Right lobe of liver (tissue), 6 donors: ENCODE data around the gene CLSTN2. TPM values are rescaled to one million over a fixed set of nuclear protein-coding genes. Genes with fewer than 3 reads are reported as not detected.

Source experiments
- ATAC-seq, 4 donors: fragments of 200-7000 bp; cut with Tn5 transposase; one replicate each; pipeline ENCODE4 v1.9.1; 2020; ENCODE audit warnings: mild to moderate bottlenecking in 4 of 4, moderate library complexity in 4 of 4
- DNase-seq, 3 donors: peaks; one replicate each; pipeline ENCODE4 v3.0.0-alpha.2; 2020
- H3K27ac ChIP-seq, 3 donors: fragments of 200-600 bp; one replicate each; pipeline ENCODE4 v1.8.0; 2022
- H3K27me3 ChIP-seq, 2 donors: fragments of 200-600 bp; one replicate each; pipeline ENCODE4 v1.8.0; 2022
- H3K36me3 ChIP-seq, 4 donors: fragments of 200-600 bp; sonication (generic) in 1 of 4; one replicate each; pipeline versions ENCODE4 v1.5.1 to v1.8.0; 2017 to 2022; ENCODE audit warnings: control low read depth in 1 of 4
- H3K4me1 ChIP-seq, 4 donors: fragments of 200-600 bp; sonication (generic) in 1 of 4; one replicate each; pipeline versions ENCODE4 v1.5.1 to v1.8.0; 2017 to 2022; ENCODE audit warnings: control low read depth in 1 of 4
- H3K4me3 ChIP-seq, 3 donors: fragments of 200-600 bp; one replicate each; pipeline ENCODE4 v1.8.0; 2022
- H3K9me3 ChIP-seq, 4 donors: fragments of 200-600 bp; sonication (generic) in 1 of 4; one replicate each; pipeline versions ENCODE4 v1.5.1 to v1.8.0; 2017 to 2022; ENCODE audit warnings: control low read depth in 1 of 4
- CTCF ChIP-seq, 4 donors: fragments of 200-600 bp in 3 of 4; fragments of 450-650 bp in 1 of 4; IDR thresholded peaks; one replicate each; pipeline versions ENCODE4 v1.5.1 to v1.8.0; 2016 to 2022; ENCODE audit warnings: antibody characterized with exemption in 4 of 4, mild to moderate bottlenecking in 2 of 4
- POLR2A ChIP-seq: fragments of 450-650 bp; IDR thresholded peaks from one replicate; pipeline ENCODE4 v1.6.1; 2017; ENCODE audit warnings: antibody characterized with exemption, mild to moderate bottlenecking
- WGBS: methylation state at CpG from one replicate; pipeline ENCODE4 v1.1.6; 2018; ENCODE audit warnings: low coverage, low lambda C conversion rate; ENCODE audit not compliant: insufficient coverage; ENCODE audit errors: missing lambda C conversion rate; 5-methylcytosine and 5-hydroxymethylcytosine counted together
- intact Hi-C, 2 donors: fragments of 100-400 bp; cut with DNase I; formaldehyde crosslinking; loops; one replicate each; pipeline versions ENCODE4 v1.11.2 to v1.14.1; 2022
- total RNA-seq, 6 experiments: library from RNA; depleted of rRNA in 2 of 6; stranded (reverse); fragments of >200 nt in 2 of 6; fragmentation: NEBNext Ultra II Directional in 3 of 6; extraction: Animal tissue kit (Norgen Biotek cat#: 25700) in 3 of 6; gene quantifications; one replicate each; pipeline versions ENCODE4 v1.1.0 to v1.2.4, GENCODE V29; 2016 to 2023
- donor health status: DM: no; HTN: yes; CAD: no.
- donor health status: DM: no; HTN: no; CAD: no.
- donor health status: DM: no; HTN: no; CAD: no.
- donor health status: DM: no; HTN: yes; CAD: no.
- donor health status: DM: no; HTN: yes; CAD: no.

Gene CLSTN2
- total RNA-seq, 6 experiments from 2014 or later = 1.0 to 3.3 (median 2.0) TPM

GRCh38 chr3:140274429-140274828, 339.4 kb downstream of the CLSTN2 start:
- 62% methylated on average over 5 of the region's 5 CpGs for WGBS
- no peak for DNase-seq
- H3K4me1 ChIP-seq = no peaks in the 10 kb centered on the region
- no peak overlapping the region for H3K4me3 ChIP-seq
- H3K36me3 ChIP-seq = no peaks in the 10 kb centered on the region
- no peaks in the 10 kb centered on the region for H3K9me3 ChIP-seq
- intact Hi-C loops = no loop called here
- H3K27me3 ChIP-seq = no peaks in the 10 kb centered on the region
- TF ChIP-seq CTCF (IDR thresholded peaks at IDR 0.05) = no peak
- no peak for TF ChIP-seq POLR2A
- H3K27ac ChIP-seq = no peak overlapping the region
- no peak for ATAC-seq

GRCh38 chr3:140276703-140277102, 341.7 kb downstream of the CLSTN2 start:
- peak in 3 of 4 donors; percentile 16 to 38 (median 38) for ATAC-seq

GRCh38 chr3:140277886-140278285, 342.9 kb downstream of the CLSTN2 start:
- H3K36me3 ChIP-seq = no peaks in the 10 kb centered on the region
- no peaks in the 10 kb centered on the region for H3K9me3 ChIP-seq
- ATAC-seq (no peak), DNase-seq (no peak)
- no peak for TF ChIP-seq CTCF (IDR thresholded peaks at IDR 0.05)
- TF ChIP-seq POLR2A = no peak
- intact Hi-C loops = no loop called here
- WGBS = 50% methylated on average over 2 of the region's 4 CpGs
- no peaks in the 10 kb centered on the region for H3K4me1 ChIP-seq
- no peaks in the 10 kb centered on the region for H3K27me3 ChIP-seq
- no peak overlapping the region for H3K27ac ChIP-seq
- no peak overlapping the region for H3K4me3 ChIP-seq

More at GRCh38 chr3:140276703-140277102, 341.7 kb downstream of the CLSTN2 start:
- 32% methylated on average over 3 of the region's 3 CpGs for WGBS
- no peak overlapping the region for H3K27ac ChIP-seq
- intact Hi-C loops = no loop called here
- no peak overlapping the region for H3K4me3 ChIP-seq
- TF ChIP-seq CTCF (IDR thresholded peaks at IDR 0.05) (peak in 3 of 4 donors; percentile 30 to 41 (median 34)), POLR2A (no peak)
- no peaks in the 10 kb centered on the region for H3K4me1 ChIP-seq
- H3K9me3 ChIP-seq = no peaks in the 10 kb centered on the region
- H3K27me3 ChIP-seq = no peaks in the 10 kb centered on the region
- H3K36me3 ChIP-seq = no peaks in the 10 kb centered on the region
- no peak for DNase-seq

- H3K27ac ChIP-seq = no peak overlapping the region
- WGBS = 68% methylated on average over 3 of the region's 3 CpGs
- intact Hi-C loops = no loop called here
These were observed 349.4 kb downstream of the CLSTN2 start for GRCh38 chr3:140284372-140284771.

More at GRCh38 chr3:140284372-140284771, 349.4 kb downstream of the CLSTN2 start:
- H3K4me1 ChIP-seq = no peaks in the 10 kb centered on the region
- TF ChIP-seq POLR2A = no peak
- no peak for TF ChIP-seq CTCF (IDR thresholded peaks at IDR 0.05)
- no peaks in the 10 kb centered on the region for H3K27me3 ChIP-seq
- ATAC-seq (no peak), DNase-seq (no peak)
- no peaks in the 10 kb centered on the region for H3K36me3 ChIP-seq
- H3K9me3 ChIP-seq = no peaks in the 10 kb centered on the region
- no peak overlapping the region for H3K4me3 ChIP-seq
